H1 (cell line): Measurements from ENCODE around the gene ENTPD8. TPM values are rescaled to one million over a fixed set of nuclear protein-coding genes. Genes with fewer than 3 reads are reported as not detected.

Source experiments
- CTCF ChIA-PET: fragments of 300-600 bp; sonication (Branson Sonifier 250); formaldehyde crosslinking; loops from one replicate; lab custom pipeline; 2021; ENCODE audit not compliant: partially characterized antibody; lab: Charles Lee
- POLR2A ChIA-PET: fragments of 300-600 bp; sonication (Branson Sonifier 250); formaldehyde crosslinking; loops from one replicate; lab custom pipeline; 2021; ENCODE audit warnings: inconsistent platforms; ENCODE audit not compliant: partially characterized antibody; lab: Charles Lee
- DNase-seq, 2 experiments: peaks; one replicate each; pipeline versions ENCODE4 v3.0.0 to v3.0.0-alpha.2; 2010 to 2022; ENCODE audit warnings: low spot score in 2 of 2, low read depth in 1 of 2, mixed read lengths in 1 of 2
- FAIRE-seq: peaks from 2 replicates; lab custom pipeline; 2011; peaks lifted over from hg19 to GRCh38; lab: Jason Lieb, UNC
- H2AFZ ChIP-seq: 2 replicates; pipeline ENCODE4 v1.8.1; 2012; ENCODE audit warnings: low read length, inconsistent platforms
- H2AK5ac ChIP-seq: 2 replicates; pipeline ENCODE4 v1.6.1; 2013; ENCODE audit warnings: low read depth, low read length
- H2BK120ac ChIP-seq: replicated peaks from 2 replicates; pipeline ENCODE3; 2013; ENCODE audit warnings: low read depth, low read length, inconsistent platforms
- H2BK12ac ChIP-seq: 2 replicates; pipeline ENCODE4 v1.6.1; 2013; ENCODE audit warnings: low read depth, low read length
- H2BK15ac ChIP-seq: 2 replicates; pipeline ENCODE4 v1.6.1; 2013; ENCODE audit warnings: low read length
- H2BK20ac ChIP-seq: 2 replicates; pipeline ENCODE4 v1.6.1; 2013; ENCODE audit warnings: low read length
- H2BK5ac ChIP-seq: 2 replicates; pipeline ENCODE4 v1.6.1; 2013; ENCODE audit warnings: low read depth, low read length
- H3K14ac ChIP-seq: 2 replicates; pipeline ENCODE4 v1.6.1; 2013; ENCODE audit warnings: inconsistent platforms; ENCODE audit not compliant: insufficient read length
- H3K18ac ChIP-seq: 2 replicates; pipeline ENCODE4 v1.6.1; 2013; ENCODE audit warnings: low read length; ENCODE audit errors: extremely low read depth
- H3K23ac ChIP-seq: 2 replicates; pipeline ENCODE4 v1.6.1; 2013; ENCODE audit warnings: inconsistent platforms; ENCODE audit not compliant: insufficient read length
- H3K23me2 ChIP-seq: 2 replicates; pipeline ENCODE4 v1.6.1; 2013; ENCODE audit warnings: low read depth, low read length
- H3K27ac ChIP-seq: 2 replicates; pipeline ENCODE4 v1.6.1; 2011; ENCODE audit warnings: low read depth, low read length, inconsistent platforms
- H3K27me3 ChIP-seq, 4 experiments: replicated peaks in 1 of 4; 1 replicate in 1 of 4; 2 replicates in 3 of 4; pipeline versions ENCODE4 v1.6.1 to v1.8.1; 2011 to 2013; ENCODE audit warnings: low read length in 3 of 4, mild to moderate bottlenecking in 3 of 4, inconsistent platforms in 2 of 4, mixed read lengths in 2 of 4, moderate library complexity in 1 of 4; ENCODE audit not compliant: control insufficient read depth in 3 of 4, insufficient read depth in 3 of 4; ENCODE audit errors: extremely low read depth in 1 of 4
- H3K36me3 ChIP-seq, 4 experiments: 2 replicates each; pipeline versions ENCODE4 v1.6.1 to v1.8.1; 2011 to 2013; ENCODE audit warnings: mild to moderate bottlenecking in 4 of 4, low read length in 3 of 4, moderate library complexity in 2 of 4, control low read depth in 1 of 4, inconsistent platforms in 1 of 4; ENCODE audit not compliant: insufficient read depth in 4 of 4, control insufficient read depth in 2 of 4
- H3K4ac ChIP-seq: replicated peaks from 2 replicates; pipeline ENCODE3; 2013; ENCODE audit warnings: low read length, low read depth, mixed read lengths, inconsistent platforms; ENCODE audit not compliant: insufficient read length
- H3K4me1 ChIP-seq, 4 experiments: replicated peaks in 1 of 4; 1 replicate in 1 of 4; 2 replicates in 3 of 4; pipeline versions ENCODE4 v1.6.1 to v1.8.1; 2011 to 2013; ENCODE audit warnings: low read length in 3 of 4, inconsistent platforms in 2 of 4, mixed read lengths in 1 of 4; ENCODE audit not compliant: insufficient read depth in 4 of 4, control insufficient read depth in 3 of 4
- H3K4me2 ChIP-seq, 2 experiments: 2 replicates each; pipeline versions ENCODE4 v1.6.1 to v1.8.1; 2011 to 2013; ENCODE audit warnings: low read depth in 2 of 2, low read length in 2 of 2, control low read depth in 1 of 2, inconsistent platforms in 1 of 2, mild to moderate bottlenecking in 1 of 2; ENCODE audit not compliant: insufficient read depth in 1 of 2
- H3K4me3 ChIP-seq, 4 experiments: fragments of 200-600, 300-600 bp in 1 of 4; sonication (generic), shearing (Covaris generic), sonication (Bioruptor Twin) in 1 of 4; 2 replicates each; pipeline versions ENCODE4 v1.5.1 to v1.8.1; 2011 to 2016; ENCODE audit warnings: low read length in 4 of 4, low read depth in 3 of 4, control low read depth in 2 of 4, inconsistent platforms in 2 of 4, mild to moderate bottlenecking in 2 of 4, mixed read lengths in 1 of 4, moderate library complexity in 1 of 4; ENCODE audit not compliant: insufficient read depth in 2 of 4; ENCODE audit errors: extremely low read depth in 1 of 4
- H3K56ac ChIP-seq: replicated peaks from 2 replicates; pipeline ENCODE3; 2013; ENCODE audit warnings: low read depth, mild to moderate bottlenecking, mixed read lengths, low read length, inconsistent platforms; ENCODE audit not compliant: insufficient read length
- H3K79me1 ChIP-seq: 2 replicates; pipeline ENCODE4 v1.6.1; 2013; ENCODE audit warnings: low read depth, low read length, control low read depth
- H3K79me2 ChIP-seq, 2 experiments: 2 replicates each; pipeline versions ENCODE4 v1.6.1 to v1.8.1; 2012 to 2013; ENCODE audit warnings: low read length in 2 of 2, mild to moderate bottlenecking in 2 of 2, inconsistent platforms in 1 of 2; ENCODE audit not compliant: insufficient read depth in 2 of 2, control insufficient read depth in 1 of 2
- H3K9ac ChIP-seq, 4 experiments: replicated peaks in 1 of 4; 1 replicate in 1 of 4; 2 replicates in 3 of 4; pipeline versions ENCODE4 v1.6.1 to v1.8.1; 2011 to 2013; ENCODE audit warnings: low read depth in 3 of 4, low read length in 3 of 4, control low read depth in 2 of 4, mild to moderate bottlenecking in 2 of 4, moderate library complexity in 2 of 4, inconsistent platforms in 1 of 4; ENCODE audit errors: extremely low read depth in 1 of 4
- H3K9me3 ChIP-seq, 2 experiments: 2 replicates each; pipeline versions ENCODE4 v1.6.1 to v1.8.1; 2012 to 2013; ENCODE audit warnings: mild to moderate bottlenecking in 2 of 2, moderate library complexity in 2 of 2, control low read depth in 1 of 2, inconsistent platforms in 1 of 2, low read depth in 1 of 2, low read length in 1 of 2, mixed read lengths in 1 of 2; ENCODE audit not compliant: insufficient read depth in 2 of 2
- H4K20me1 ChIP-seq, 2 experiments: replicated peaks in 1 of 2; 2 replicates each; pipeline versions ENCODE3 to v1.8.1; 2011 to 2013; ENCODE audit warnings: inconsistent platforms in 2 of 2, low read length in 2 of 2, mild to moderate bottlenecking in 1 of 2; ENCODE audit not compliant: insufficient read depth in 2 of 2, control insufficient read depth in 1 of 2
- H4K5ac ChIP-seq: 2 replicates; pipeline ENCODE4 v1.6.1; 2013; ENCODE audit warnings: low read length, low read depth, mixed read lengths, inconsistent platforms; ENCODE audit not compliant: insufficient read length
- H4K8ac ChIP-seq: 2 replicates; pipeline ENCODE4 v1.8.0; 2013; ENCODE audit warnings: mild to moderate bottlenecking, moderate library complexity, low read length, inconsistent platforms; ENCODE audit not compliant: insufficient read depth; ENCODE audit errors: extremely low read depth
- H4K91ac ChIP-seq: replicated peaks from 2 replicates; pipeline ENCODE3; 2013; ENCODE audit warnings: low read length, mixed read lengths, inconsistent platforms; ENCODE audit not compliant: insufficient read length
- NANOG ChIP-seq: IDR thresholded peaks from 2 replicates; pipeline ENCODE4 v1.6.1; 2011; ENCODE audit warnings: low read length, low read depth, mild to moderate bottlenecking, inconsistent platforms; ENCODE audit not compliant: insufficient read depth, poor library complexity, severe bottlenecking
- SRF ChIP-seq: IDR thresholded peaks from 2 replicates; pipeline ENCODE4 v1.6.1; 2011; ENCODE audit warnings: mild to moderate bottlenecking, low read depth, low read length, moderate library complexity
- WGBS, 2 experiments: shearing (Covaris generic) in 1 of 2; methylation state at CpG; one replicate each; pipeline versions ENCODE4 v1.1.6 to v1.1.7; 2013 to 2015; ENCODE audit warnings: low lambda C conversion rate in 2 of 2, mixed read lengths in 2 of 2, inconsistent platforms in 1 of 2, low coverage in 1 of 2, missing lambda C conversion rate in 1 of 2; ENCODE audit not compliant: insufficient replicate concordance in 2 of 2, insufficient coverage in 1 of 2, insufficient read length in 1 of 2; ENCODE audit errors: extremely low coverage in 1 of 2, missing lambda C conversion rate in 1 of 2; 5-methylcytosine and 5-hydroxymethylcytosine counted together
- polyA plus RNA-seq, 7 experiments: library from polyadenylated mRNA; depleted of rRNA in 3 of 7; stranded (reverse) in 5 of 7; unstranded in 2 of 7; fragments of >200 nt in 5 of 7; fragments of 200-250 nt in 2 of 7; gene quantifications; 1 replicate in 5 of 7; 2 replicates in 1 of 7; 4 replicates in 1 of 7; pipeline versions ENCODE4 v1.2.1 to v1.2.3, GENCODE V29; 2011 to 2013; ENCODE audit warnings: missing spikeins in 2 of 7, mixed read lengths in 2 of 7
- total RNA-seq: library from RNA; stranded (reverse); fragmentation: NEBNext Ultra II Directional; extraction: Animal tissue kit (Norgen Biotek cat#: 25700); gene quantifications from 2 replicates; pipeline ENCODE4 v1.2.1, GENCODE V29; 2021

The ENTPD8 gene
- total and polyA plus RNA-seq, 2 of the 8 experiments (the other 6 are each of a cell fraction or from before 2014, with no cell fraction given), result 0.48 to 0.51 TPM

GRCh38 chr9:137391411-137391754, 49.8 kb downstream of the ENTPD8 start:
- Histone ChIP-seq H3K36me3 (no peaks in the 10 kb centered on the region), H3K18ac (no peak overlapping the region), H3K79me2 (no peaks in the 10 kb centered on the region), H3K4ac (no peak overlapping the region), H3K23ac (no peak overlapping the region), H3K23me2 (no peaks in the 10 kb centered on the region), H3K27me3 (no peaks in the 10 kb centered on the region), H3K9me3 (no peaks in the 10 kb centered on the region), H3K56ac (no peak overlapping the region), H3K27ac (no peak overlapping the region), H2BK5ac (no peak overlapping the region), H3K79me1 (no peaks in the 10 kb centered on the region), H3K4me1 (no peaks in the 10 kb centered on the region; a peak in 1 of 7 replicates), H4K5ac (no peak overlapping the region), H2BK12ac (no peak overlapping the region), H2BK120ac (no peak overlapping the region), H4K8ac (no peak overlapping the region), H2BK15ac (no peak overlapping the region), H2AK5ac (no peak overlapping the region), H3K4me3 (no peak overlapping the region), H3K4me2 (no peak overlapping the region), H4K91ac (no peak overlapping the region), H2BK20ac (no peak overlapping the region), H4K20me1 (peaks cover 0 to 7% of the 10 kb centered on the region in 2 experiments), H2AFZ (no peak overlapping the region), H3K14ac (no peak overlapping the region), H3K9ac (no peak overlapping the region)
- POLR2A ChIA-PET, result interaction anchor here (0.6 to 1.2 kb wide), 2 partner anchors 91 to 130 kb away, joined by 3 read pairs; no protein-coding TSS in a partner anchor
- DNase-seq (no peak), FAIRE-seq (no peak)
- 94% methylated on average over 4 of the region's 22 CpGs; no CpG with 5 or more reads in 1 of the 2 experiments for WGBS, 2 experiments
- CTCF ChIA-PET, result interaction anchor here (0.8 to 1.1 kb wide), 2 partner anchors 107 to 109 kb away, joined by 3 read pairs; no protein-coding TSS in a partner anchor
- TF ChIP-seq SRF, result no peak
- no peak for TF ChIP-seq NANOG
- TF ChIP-seq, all 59 proteins: peak for 0
